HL-60/S4 treated with phorbol 12-myristate 13-acetate at 8.2 ng/mL for 4 days and 3 days (cell line): ENCODE measurements around the gene PNKD.

Source experiments
- in situ Hi-C: fragments of 300-500 bp; cut with MboI; formaldehyde crosslinking; loops from 2 replicates; pipeline ENCODE4 v1.15.0; 2022; ENCODE audit warnings: low sequenced_read_pairs

The PNKD gene

DNA sequence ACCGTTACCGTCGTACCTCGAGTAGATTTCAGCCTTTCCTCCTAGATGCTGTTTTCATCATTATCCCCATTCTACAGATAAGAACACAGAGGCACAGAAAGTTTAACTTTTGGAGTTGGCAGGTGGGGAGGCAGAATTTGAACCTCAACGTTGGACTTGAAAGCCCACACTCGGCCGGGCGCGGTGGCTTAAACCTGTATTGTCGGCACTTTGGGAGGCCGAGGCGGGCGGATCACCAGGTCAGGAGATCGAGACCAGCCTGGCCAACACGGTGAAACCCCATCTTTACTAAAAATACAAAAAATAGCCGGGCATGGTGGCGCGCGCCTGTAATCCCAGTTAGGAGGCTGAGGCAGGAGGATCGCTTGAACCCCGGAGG lies 97.8 kb downstream of the PNKD start:
- in situ Hi-C loops = no loop called here

DNA sequence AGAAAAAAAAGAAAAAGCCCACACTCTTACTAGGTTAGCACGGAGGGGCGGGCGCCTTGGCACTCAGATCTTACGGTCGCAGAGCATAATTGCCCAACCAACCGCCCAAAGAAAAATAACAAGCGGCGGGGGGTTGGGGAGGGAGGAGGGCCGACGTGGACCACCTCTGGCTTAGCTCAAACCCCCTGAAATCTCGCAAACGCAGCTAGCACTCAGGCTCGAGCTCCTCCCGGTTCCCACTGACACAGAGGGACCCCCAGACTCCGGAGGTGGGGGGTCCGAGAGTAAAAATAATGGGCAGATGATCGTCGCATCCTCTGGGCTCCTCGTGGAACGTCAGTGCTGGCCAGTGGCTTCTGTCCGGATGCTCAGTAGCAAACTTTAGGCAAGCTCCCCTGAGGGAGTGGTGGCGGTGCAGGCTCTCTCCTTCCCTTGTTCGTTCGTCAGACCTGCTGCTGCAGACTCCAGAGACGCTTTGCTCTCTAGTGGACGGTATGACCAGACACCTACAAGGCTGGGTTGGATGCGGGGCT lies 98.4 kb downstream of the PNKD start:
- in situ Hi-C loops = no loop called here

DNA sequence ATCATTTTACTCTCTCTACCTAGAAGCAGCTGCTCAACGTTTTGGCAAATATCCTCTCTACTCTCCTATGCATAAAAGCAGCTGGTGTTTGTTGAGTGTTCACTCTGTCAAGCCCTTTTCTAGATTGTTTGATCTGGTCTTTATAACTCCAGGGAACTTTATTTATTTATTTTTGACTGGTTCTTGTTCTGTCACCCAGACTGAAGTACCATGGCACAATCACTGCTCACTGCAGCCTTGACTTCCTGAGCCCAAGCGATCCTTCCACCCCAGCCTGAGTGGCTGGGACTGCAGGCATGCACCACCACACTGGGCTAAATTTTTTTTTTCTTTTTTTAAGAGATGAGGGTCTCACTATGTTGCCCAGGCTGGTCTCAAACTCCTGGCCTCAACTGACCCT lies 99.0 kb downstream of the PNKD start:
- in situ Hi-C loops = no loop called here

DNA sequence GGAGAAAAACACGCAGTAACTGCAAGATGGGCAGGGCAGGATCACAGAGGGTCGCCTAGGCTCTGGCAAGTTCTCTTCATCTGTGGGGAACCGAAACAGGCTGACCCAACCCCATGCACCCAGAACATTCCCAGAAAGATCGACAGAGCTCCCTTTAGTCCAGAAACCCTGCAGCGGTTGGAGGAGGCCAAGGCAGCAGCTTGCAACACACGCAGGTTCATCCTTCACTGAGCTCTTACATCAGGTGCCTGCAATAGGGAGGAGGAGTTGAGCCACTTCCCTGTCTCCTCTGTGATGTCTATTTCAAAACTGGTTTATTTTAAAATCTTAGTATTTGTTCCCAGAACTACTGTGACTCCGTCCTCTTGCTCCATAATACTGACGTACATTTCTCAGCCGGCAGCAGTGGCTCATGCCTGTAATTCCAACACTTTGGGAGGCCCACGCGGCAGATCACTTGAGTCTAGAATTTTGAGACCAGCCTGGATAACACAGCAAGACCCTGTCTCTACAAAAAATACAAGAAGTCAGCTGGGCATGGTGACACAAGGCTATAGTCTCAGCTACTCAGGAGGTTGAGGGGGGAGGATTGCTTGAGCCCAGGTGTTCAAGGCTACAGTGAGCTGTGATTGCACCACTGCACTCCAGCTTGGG lies 100.2 kb downstream of the PNKD start:
- in situ Hi-C loops = no loop called here

DNA sequence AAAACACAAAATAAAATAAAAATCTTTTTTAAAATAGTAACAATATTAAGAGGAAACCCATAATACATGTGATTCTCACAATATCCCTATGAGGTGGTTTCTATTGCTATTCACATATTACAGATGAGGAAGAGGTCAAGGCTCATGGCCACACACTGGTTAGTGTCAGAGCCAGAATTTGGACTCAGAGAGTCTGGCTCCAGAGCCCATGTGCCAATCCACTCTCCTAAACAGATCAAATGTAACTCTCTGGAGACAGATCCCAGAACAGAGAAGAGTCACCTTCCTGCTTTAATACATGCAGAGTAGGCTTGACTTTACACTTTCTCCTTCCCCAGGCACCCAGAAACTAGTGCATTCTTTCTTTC lies 101.6 kb downstream of the PNKD start:
- in situ Hi-C loops = no loop called here

DNA sequence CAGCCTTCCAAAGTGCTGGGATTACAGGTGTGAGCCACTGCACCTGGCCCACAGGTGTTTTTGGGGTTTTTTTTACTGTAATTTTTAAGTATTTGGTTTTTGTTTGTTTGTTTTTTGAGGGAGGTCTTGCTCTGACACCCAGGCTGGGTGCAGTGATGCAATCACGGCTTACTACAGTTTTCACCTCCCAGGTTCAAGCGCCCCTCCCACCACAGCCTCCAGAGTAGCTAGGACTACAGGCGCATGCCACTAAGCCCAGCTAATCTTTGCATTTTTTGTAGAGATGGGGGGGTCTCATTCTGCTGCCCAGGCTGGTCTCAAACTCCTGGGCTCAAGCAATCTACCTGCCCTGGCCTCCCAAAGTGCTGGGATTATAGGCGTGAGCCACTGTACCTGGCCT lies 104.5 kb downstream of the PNKD start:
- in situ Hi-C loops = no loop called here

DNA sequence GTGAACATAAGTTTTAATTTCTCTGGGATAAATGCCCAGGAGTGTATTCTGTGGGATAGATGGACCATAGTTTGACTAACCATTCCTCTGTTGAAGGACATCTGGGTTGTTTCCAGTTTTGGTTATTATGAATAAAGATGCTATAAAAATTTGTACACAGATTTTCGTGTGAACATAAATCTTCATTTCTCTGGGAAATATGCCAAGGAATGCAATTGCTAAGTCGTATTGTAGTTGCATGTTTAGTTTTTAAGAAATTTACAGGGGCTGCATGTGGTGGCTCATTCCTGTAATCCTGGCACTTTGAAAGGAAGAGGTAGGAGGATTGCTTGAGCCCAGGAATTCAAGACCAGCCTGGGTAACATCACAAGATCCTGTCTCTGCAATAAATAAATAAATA lies 104.9 kb downstream of the PNKD start:
- in situ Hi-C loops = no loop called here

DNA sequence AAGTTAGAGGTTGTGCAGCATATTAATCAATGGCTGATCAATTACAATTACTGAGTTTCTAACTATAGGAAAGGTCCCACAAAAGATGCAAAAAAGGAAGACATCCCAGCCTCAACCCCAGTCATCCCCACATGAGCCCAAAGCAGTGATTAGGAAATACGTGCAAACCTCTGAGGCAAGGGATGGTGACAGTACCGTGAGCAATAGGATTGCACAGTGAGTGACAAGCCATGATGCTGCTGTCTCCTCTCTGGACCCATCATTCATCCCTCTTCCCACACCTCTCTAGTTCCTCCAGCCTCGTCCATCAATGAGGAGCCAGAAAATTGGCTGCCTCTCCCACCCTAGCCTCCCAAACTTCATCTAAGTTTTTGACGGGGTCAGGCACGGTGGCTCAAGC lies 107.7 kb downstream of the PNKD start:
- in situ Hi-C loops = no loop called here

DNA sequence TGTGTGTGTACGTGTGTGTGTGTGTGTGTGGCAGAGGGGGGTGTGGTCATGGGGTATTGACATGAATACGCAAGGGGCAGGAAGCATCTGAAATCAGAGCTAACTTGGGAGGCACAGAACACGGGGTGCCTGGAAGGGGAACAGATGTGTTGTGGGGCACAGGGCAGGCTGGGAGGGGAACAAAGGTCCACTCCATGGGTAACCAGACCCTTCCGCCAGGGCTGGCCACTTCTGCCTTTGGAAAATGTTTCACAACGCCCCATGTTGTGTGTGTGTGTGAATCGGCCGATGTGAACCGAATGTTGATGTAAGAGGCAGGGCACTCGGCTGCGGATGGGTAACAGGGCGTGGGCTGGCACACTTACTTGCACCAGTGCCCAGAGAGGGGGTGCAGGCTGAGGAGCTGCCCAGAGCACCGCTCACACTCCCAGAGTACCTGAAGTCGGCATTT lies 111.6 kb downstream of the PNKD start, which contains the start of gene SLC11A1:
Gene SLC11A1 (plus strand): TSS at position 358 of the 451 bp plus-strand sequence. CDS start 96 bp downstream, outside the sequence.
- in situ Hi-C loops = no loop called here

DNA sequence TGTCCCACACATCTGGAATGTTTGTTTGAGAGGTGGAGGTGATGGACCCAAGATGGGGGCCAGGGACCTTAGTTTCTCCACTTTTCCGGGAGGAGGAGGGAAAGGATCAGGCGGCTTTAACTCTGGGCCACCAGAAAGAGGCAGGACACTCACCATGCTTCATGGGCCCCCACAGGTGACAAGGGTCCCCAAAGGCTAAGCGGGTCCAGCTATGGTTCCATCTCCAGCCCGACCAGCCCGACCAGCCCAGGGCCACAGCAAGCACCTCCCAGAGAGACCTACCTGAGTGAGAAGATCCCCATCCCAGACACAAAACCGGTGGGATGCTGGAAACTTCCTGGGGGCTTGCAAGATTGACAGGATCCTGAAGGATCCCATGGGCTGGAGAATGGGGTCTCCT lies 112.5 kb downstream of the PNKD start:
- in situ Hi-C loops = no loop called here

DNA sequence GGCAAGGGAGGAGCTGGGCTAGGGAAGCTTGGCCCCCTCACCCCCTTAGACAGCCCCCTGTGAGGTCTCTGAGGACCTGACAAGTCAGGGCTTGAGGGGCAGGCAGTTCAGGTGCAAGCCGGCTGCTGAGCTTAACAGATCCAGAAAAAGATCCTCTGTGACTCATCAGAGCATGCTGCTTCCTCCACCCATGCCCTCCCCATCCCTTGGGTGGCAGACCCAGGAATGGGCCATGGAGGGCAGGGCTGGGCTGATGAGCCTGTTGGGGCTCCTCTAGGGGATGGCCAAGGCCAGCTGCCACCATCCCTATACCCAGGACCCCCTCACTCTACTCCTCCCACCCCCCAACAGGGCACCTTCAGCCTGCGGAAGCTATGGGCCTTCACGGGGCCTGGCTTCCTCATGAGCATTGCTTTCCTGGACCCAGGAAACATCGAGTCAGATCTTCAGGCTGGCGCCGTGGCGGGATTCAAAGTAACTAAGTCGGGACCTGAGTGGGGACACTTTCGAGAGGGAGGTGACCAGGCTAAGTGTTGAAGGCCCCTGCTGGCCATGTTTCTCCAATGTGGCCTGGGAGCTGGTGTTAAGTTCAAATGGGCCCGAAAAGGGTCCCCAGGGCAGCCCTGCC lies 113.7 kb downstream of the PNKD start:
- in situ Hi-C loops = no loop called here

DNA sequence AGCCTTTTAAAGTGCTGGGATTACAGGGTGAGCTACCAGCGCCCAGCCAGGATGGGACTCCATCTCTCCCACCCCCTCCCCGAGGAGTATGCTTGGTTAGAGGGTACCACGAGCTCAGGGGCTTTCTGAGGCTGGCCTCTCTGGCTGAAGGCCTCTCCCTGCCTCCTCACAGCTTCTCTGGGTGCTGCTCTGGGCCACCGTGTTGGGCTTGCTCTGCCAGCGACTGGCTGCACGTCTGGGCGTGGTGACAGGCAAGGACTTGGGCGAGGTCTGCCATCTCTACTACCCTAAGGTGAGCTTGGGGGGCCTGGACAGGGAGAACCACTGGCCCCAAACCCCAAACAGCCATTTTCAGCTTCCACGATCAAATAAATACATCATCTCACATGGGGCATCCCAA lies 114.7 kb downstream of the PNKD start:
- in situ Hi-C loops = no loop called here

DNA sequence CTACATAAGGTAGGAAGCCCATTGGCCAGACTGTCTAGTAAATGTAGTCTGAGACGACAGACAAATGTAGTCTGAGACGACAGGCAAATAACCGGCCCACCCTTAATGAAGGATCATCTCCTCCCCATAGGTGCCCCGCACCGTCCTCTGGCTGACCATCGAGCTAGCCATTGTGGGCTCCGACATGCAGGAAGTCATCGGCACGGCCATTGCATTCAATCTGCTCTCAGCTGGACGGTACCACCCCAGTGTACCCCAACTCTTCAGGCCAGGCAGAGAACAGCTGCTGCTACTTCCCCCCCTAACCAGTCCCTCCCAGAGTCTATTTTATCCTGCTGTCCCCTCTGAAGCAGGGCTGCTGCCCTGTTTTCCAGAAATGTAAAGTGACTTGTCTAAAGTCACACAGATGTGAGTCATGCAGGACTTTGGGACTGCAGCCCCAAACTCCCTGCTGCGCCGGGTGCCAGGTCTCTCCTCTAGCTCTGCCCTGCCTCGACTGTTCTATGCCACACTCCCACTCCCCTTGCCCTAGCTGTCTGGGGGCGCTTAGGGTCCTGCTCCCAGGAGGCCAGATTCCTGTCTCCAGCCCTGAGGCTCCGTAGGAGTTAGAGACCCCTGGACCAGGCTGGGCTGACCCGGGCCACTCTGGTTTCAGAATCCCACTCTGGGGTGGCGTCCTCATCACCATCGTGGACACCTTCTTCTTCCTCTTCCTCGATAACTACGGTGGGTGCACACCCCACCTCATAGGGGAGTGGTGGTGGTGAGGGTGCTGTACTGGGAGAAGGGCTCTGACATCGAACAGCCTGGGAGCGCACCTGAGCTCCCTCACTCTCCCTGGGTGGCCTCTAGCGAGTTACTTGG lies 116.4 kb downstream of the PNKD start:
- in situ Hi-C loops = no loop called here

DNA sequence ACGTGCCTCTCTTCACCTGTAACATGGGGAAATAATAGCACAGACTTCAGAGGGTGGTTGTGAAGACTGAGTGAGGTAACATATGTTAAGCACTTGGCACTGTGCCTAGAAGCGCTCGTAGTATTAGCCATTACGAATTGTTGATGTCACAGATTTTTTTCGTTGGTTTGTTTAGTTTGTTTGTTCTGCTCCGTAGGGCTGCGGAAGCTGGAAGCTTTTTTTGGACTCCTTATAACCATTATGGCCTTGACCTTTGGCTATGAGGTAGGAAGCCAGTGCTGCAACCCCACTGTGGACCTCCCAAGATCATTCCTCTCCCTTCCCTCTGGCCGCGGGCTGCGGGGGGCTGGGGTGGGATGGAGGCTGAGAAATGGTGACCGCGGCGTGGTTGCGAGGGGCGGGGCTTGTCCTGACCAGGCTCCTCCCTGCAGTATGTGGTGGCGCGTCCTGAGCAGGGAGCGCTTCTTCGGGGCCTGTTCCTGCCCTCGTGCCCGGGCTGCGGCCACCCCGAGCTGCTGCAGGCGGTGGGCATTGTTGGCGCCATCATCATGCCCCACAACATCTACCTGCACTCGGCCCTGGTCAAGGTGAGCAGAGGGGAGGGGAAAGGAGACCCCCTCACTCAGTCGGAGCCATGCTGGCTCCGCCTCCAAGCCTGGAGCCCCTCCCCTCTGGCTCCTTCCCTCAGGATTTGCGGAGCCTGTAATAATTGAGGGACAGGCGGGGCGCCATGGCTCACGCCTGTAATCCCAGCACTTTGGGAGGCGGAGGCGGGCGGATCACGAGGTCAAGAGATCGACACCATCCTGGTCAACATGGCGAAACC lies 117.3 kb downstream of the PNKD start:
- in situ Hi-C loops = no loop called here

DNA sequence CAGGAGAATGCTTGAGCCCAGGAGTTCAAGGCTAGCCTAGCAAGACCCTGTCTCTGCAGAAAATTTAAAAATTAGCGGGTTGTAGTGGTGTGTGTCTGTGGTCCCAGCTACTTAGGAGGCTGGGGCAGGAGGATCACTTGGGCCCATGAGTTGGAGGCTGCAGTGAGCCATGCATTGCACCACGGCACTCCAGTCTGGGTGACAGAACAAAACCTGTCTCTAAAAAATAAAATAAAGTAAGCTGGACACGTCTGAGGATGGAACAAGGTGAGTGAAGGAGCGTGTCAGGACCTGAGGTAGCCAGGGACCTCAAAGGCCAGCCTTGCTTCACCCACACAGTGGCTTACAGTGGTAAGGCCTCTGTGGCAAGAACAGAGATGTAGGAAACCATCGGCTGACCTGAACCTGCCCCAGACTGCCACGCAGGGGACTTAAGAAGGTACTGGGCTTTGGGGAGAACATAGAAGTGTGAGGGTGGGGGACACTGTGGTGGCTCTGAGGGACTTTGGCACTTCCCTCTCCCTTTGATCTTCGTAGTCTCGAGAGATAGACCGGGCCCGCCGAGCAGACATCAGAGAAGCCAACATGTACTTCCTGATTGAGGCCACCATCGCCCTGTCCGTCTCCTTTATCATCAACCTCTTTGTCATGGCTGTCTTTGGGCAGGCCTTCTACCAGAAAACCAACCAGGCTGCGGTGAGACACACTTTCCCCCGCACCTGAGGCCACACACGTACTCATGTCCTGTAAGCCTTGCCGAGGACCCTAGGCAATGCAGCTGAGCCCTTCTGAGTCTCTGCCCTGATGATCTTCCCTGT lies 119.2 kb downstream of the PNKD start:
- in situ Hi-C loops = loop anchor here (10.0 kb wide), 1 partner anchor 105 kb away; no protein-coding TSS in a partner anchor

DNA sequence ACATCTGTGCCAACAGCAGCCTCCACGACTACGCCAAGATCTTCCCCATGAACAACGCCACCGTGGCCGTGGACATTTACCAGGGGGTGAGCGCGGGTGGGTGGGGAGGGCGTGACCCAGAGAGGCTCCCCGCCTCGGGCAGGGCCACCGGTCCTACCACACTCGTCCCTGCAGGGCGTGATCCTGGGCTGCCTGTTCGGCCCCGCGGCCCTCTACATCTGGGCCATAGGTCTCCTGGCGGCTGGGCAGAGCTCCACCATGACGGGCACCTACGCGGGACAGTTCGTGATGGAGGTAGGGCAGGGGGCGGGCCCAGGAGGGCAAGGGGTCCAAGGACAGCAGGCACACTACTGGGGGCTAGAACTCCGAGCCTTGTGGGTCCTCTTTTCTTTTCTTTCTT lies 120.9 kb downstream of the PNKD start:
- in situ Hi-C loops = loop anchor here (10.0 kb wide), 1 partner anchor 106 kb away; no protein-coding TSS in a partner anchor

DNA sequence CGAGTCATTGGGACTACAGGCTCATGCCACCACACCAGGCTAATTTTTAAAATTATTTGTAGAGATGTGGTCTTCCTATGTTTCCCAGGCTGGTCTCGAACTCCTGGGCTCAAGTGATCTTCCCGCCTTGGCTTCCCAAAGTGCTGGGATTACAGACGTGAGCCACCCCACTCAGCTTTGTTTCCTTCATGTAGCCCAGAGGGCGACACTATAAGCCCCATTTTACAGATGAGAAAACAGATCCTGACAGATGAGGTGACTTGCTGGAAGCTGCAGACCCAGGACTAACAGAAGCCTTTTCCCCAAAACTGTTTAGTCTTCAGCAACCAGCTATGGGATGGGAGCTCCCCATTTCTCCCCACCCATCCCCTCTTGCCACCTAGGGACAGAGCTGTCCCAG lies 122.1 kb downstream of the PNKD start:
- in situ Hi-C loops = loop anchor here (10.0 kb wide), 1 partner anchor 108 kb away; no protein-coding TSS in a partner anchor

DNA sequence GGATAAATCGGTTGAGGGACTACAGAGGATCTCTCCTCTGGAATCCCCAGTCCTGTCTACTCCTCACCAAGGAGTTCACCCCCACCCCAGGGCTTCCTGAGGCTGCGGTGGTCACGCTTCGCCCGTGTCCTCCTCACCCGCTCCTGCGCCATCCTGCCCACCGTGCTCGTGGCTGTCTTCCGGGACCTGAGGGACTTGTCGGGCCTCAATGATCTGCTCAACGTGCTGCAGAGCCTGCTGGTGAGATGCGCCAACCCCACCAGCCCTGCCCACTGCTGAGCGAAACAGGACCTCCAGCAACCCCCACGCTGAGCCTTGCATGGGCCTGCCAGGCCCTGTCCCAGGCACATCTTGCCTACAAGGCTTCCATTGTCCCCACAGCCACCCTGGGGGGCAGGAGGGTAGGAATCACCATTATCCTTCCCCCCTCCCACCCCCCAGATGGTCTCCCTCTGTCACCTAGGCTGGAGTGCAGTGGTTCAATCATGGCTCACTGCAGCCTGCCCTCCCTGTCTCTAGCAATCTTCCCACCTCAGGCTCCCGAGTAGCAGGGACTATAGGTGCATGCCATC lies 122.7 kb downstream of the PNKD start:
- in situ Hi-C loops = loop anchor here (10.0 kb wide), 1 partner anchor 108 kb away; no protein-coding TSS in a partner anchor

DNA sequence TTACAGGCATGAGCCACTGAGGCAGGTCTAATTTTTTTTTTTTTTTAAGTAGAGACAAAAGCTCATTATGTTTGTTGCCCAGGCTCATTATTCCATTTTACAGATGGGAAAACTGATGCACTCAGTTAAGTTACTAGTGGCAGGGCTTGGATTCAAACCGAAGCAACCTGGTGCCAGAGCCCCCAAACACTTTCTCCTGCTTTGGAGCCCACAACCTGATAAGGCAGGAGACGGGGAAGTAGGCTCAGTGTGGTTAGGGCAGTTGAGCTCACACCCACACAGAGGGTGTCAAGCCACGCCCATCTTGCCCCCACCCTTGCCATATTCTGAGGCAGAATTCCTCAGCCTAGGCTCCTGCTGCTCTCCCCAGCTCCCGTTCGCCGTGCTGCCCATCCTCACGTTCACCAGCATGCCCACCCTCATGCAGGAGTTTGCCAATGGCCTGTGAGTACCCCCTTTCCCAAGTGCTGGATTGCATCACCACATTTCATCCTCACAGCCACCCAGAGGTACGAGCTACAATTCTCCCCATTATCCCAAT lies 123.5 kb downstream of the PNKD start:
- in situ Hi-C loops = loop anchor here (10.0 kb wide), 1 partner anchor 109 kb away; no protein-coding TSS in a partner anchor
